Measurements from ENCODE around the gene STX11.

STX11 gene

GRCh38 chr6:144202879-144203468 is 52.7 kb downstream of the STX11 start:
- no peak for DNase-seq
- no peaks in the 10 kb centered on the region for H3K27me3 ChIP-seq (ENCODE audit: insufficient read depth, low read depth, severe bottlenecking)
- no peak for TF ChIP-seq CTCF (IDR thresholded peaks at IDR 0.05; ENCODE audit: low read depth, low read length)

GRCh38 chr6:144211160-144211559 is 60.8 kb downstream of the STX11 start:
- Histone ChIP-seq H3K36me3 (no peaks in the 10 kb centered on the region), H3K27ac (no peak overlapping the region), H3K9me3 (ENCODE audit: severe bottlenecking) (no peaks in the 10 kb centered on the region), H3K4me3 (ENCODE audit: low read depth, low read length) (no peak overlapping the region), H3K27me3 (ENCODE audit: insufficient read depth, low read depth, severe bottlenecking) (no peaks in the 10 kb centered on the region)
- no peak for DNase-seq
- TF ChIP-seq CTCF (IDR thresholded peaks at IDR 0.05; ENCODE audit: low read depth, low read length): no peak

More at GRCh38 chr6:144202879-144203468, 52.7 kb downstream of the STX11 start:
- Histone ChIP-seq H3K27ac (no peak overlapping the region), H3K4me3 (ENCODE audit: low read depth, low read length) (no peak overlapping the region), H3K9me3 (ENCODE audit: severe bottlenecking) (peaks cover 11% of the 10 kb centered on the region), H3K36me3 (no peaks in the 10 kb centered on the region)

- H3K4me3 ChIP-seq (ENCODE audit: low read depth, low read length): no peak overlapping the region
- H3K27ac ChIP-seq: no peak overlapping the region
- no peak for DNase-seq
These were observed 63.0 kb downstream of the STX11 start for GRCh38 chr6:144213315-144213714.

GRCh38 chr6:144214029-144214428 is 63.7 kb downstream of the STX11 start:
- TF ChIP-seq CTCF (IDR thresholded peaks at IDR 0.05; ENCODE audit: low read depth, low read length): no peak
- no peaks in the 10 kb centered on the region for H3K9me3 ChIP-seq (ENCODE audit: severe bottlenecking)
- no peak overlapping the region for H3K27ac ChIP-seq
- H3K36me3 ChIP-seq: no peaks in the 10 kb centered on the region
- no peaks in the 10 kb centered on the region for H3K27me3 ChIP-seq (ENCODE audit: insufficient read depth, low read depth, severe bottlenecking)
- no peak overlapping the region for H3K4me3 ChIP-seq (ENCODE audit: low read depth, low read length)
- no peak for DNase-seq

More at GRCh38 chr6:144213315-144213714, 63.0 kb downstream of the STX11 start:
- no peaks in the 10 kb centered on the region for H3K9me3 ChIP-seq (ENCODE audit: severe bottlenecking)
- no peak for TF ChIP-seq CTCF (IDR thresholded peaks at IDR 0.05; ENCODE audit: low read depth, low read length)
- H3K36me3 ChIP-seq: no peaks in the 10 kb centered on the region
- no peaks in the 10 kb centered on the region for H3K27me3 ChIP-seq (ENCODE audit: insufficient read depth, low read depth, severe bottlenecking)

- H3K36me3 ChIP-seq: no peaks in the 10 kb centered on the region
- peak overlapping the region; percentile 58 for H3K4me3 ChIP-seq (ENCODE audit: low read depth, low read length)
- no peaks in the 10 kb centered on the region for H3K9me3 ChIP-seq (ENCODE audit: severe bottlenecking)
- H3K27me3 ChIP-seq (ENCODE audit: insufficient read depth, low read depth, severe bottlenecking): no peaks in the 10 kb centered on the region
- peak; percentile 13 for DNase-seq
- H3K27ac ChIP-seq: no peak overlapping the region
- no peak for TF ChIP-seq CTCF (IDR thresholded peaks at IDR 0.05; ENCODE audit: low read depth, low read length)
These were observed 64.5 kb downstream of the STX11 start for GRCh38 chr6:144214622-144215401.
